CD4-positive, alpha-beta T cell (primary cell): ENCODE measurements around the gene FRMD4B. TPM values are rescaled to one million over a fixed set of nuclear protein-coding genes. Genes with fewer than 3 reads are reported as not detected.

Experiments used
- ATAC-seq: fragments of 200-7000 bp; cut with Tn5 transposase; one replicate; pipeline ENCODE4 v1.10.0; 2022; ENCODE audit warnings: mild to moderate bottlenecking; ENCODE audit not compliant: poor library complexity
- CTCF ChIA-PET: fragments of 350-600 bp; sonication (Branson Sonifier 250); formaldehyde crosslinking; loops from one replicate; lab custom pipeline; 2021; ENCODE audit warnings: antibody characterized with exemption, inconsistent platforms; lab: Charles Lee
- POLR2A ChIA-PET: fragments of 350-600 bp; sonication (Branson Sonifier 250); formaldehyde crosslinking; loops from one replicate; lab custom pipeline; 2021; ENCODE audit warnings: antibody characterized with exemption, inconsistent platforms; lab: Charles Lee
- DNase-seq, 14 experiments: peaks; one replicate each; pipeline ENCODE4 v3.0.0-alpha.2; 2013 to 2020; ENCODE audit warnings: mixed read lengths in 2 of 14
- H3K27ac ChIP-seq, 2 donors: one replicate each; pipeline versions ENCODE4 v1.5.1 to v1.7.0; 2013; ENCODE audit warnings: low read length in 2 of 2, low read depth in 1 of 2, mild to moderate bottlenecking in 1 of 2
- H3K27me3 ChIP-seq, 2 experiments: 1 replicate in 1 of 2; 2 replicates in 1 of 2; pipeline versions ENCODE4 v1.6.1 to v1.7.0; 2013; ENCODE audit warnings: low read length in 2 of 2, control low read depth in 1 of 2, mild to moderate bottlenecking in 1 of 2, moderate library complexity in 1 of 2; ENCODE audit not compliant: insufficient read depth in 2 of 2, control insufficient read depth in 1 of 2
- H3K36me3 ChIP-seq: one replicate; pipeline ENCODE4 v1.6.1; 2013; ENCODE audit warnings: low read length, control low read depth; ENCODE audit not compliant: insufficient read depth
- H3K4me1 ChIP-seq: one replicate; pipeline ENCODE4 v1.6.1; 2013; ENCODE audit warnings: low read length, control low read depth; ENCODE audit not compliant: insufficient read depth
- H3K4me3 ChIP-seq: one replicate; pipeline ENCODE4 v1.5.1; 2013; ENCODE audit warnings: mild to moderate bottlenecking, low read length, moderate library complexity
- H3K9me3 ChIP-seq, 2 experiments: 1 replicate in 1 of 2; 2 replicates in 1 of 2; pipeline versions ENCODE4 v1.6.1 to v1.7.0; 2013; ENCODE audit warnings: low read length in 2 of 2, mild to moderate bottlenecking in 2 of 2, control low read depth in 1 of 2, moderate library complexity in 1 of 2; ENCODE audit not compliant: control insufficient read depth in 1 of 2, insufficient read depth in 1 of 2
- H3K27ac Mint-ChIP-seq: one replicate; pipeline ENCODE4 v1.8.0; 2020; ENCODE audit warnings: mixed read lengths
- H3K27me3 Mint-ChIP-seq: one replicate; pipeline ENCODE4 v1.8.0; 2021; ENCODE audit warnings: mixed read lengths
- H3K36me3 Mint-ChIP-seq: one replicate; pipeline ENCODE4 v1.8.0; 2021; ENCODE audit warnings: low read depth, mixed read lengths
- H3K4me1 Mint-ChIP-seq: one replicate; pipeline ENCODE4 v1.8.0; 2021; ENCODE audit warnings: low read depth, mixed read lengths
- H3K4me3 Mint-ChIP-seq: one replicate; pipeline ENCODE4 v1.8.0; 2020; ENCODE audit warnings: mild to moderate bottlenecking, mixed read lengths
- H3K9me3 Mint-ChIP-seq: one replicate; pipeline ENCODE4 v1.8.0; 2020; ENCODE audit warnings: mixed read lengths
- intact Hi-C, 2 experiments: fragments of 100-400 bp; cut with DNase I in 1 of 2; cut with micrococcal nuclease in 1 of 2; formaldehyde crosslinking; loops; one replicate each; pipeline versions ENCODE4 v1.15.1 to v1.9.0; 2023 to 2025; cut with DNase I, micrococcal nuclease
- total RNA-seq, 174 experiments: library from RNA in 2 of 174; stranded (reverse) in 2 of 174; gene quantifications; one replicate each; pipeline ENCODE4 v1.2.3 and lab custom pipeline; 2021 to 2026
- TF ChIP-seq, protein P1 (sequence below): fragments of 200-600 bp; IDR thresholded peaks from one replicate; pipeline ENCODE4 v1.8.0; 2022; ENCODE audit warnings: antibody characterized with exemption, mild to moderate bottlenecking

The FRMD4B gene
- total RNA-seq, 2 experiments from 2014 or later: 5.5 to 7.7 TPM

DNA sequence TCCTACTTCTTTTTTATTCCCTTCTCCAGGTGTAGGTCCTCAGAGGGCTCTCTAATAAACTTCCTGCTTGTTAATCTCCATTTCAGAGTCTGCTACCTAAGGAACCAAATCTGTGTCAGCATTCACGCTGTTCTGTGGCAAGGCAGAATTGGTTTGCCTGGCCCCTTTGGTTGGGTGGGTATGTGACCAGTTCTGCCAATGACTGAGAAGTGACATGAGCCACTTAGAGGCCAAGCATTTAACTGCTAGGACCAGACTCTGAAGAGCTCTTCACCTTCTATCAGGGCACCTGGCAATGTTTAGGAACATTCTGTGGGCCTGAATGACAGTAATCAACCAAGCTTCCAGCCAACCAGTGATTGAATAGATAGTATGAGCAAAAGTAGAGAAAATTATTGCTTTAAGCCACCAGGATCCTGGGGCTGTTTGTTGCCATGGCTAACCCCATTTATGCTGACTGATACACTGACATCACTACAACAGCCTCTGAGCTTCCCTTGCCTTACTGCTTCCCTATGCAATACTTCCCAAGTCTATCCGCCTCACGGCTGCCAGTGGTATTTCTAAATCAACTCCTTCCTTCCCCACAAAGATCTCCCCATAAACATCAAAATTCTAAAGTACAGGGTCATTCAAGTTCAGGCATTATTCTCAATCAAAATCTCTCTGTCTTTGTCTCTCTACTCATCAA lies 7.6 kb downstream of the FRMD4B start:
- Mint-ChIP-seq H3K9me3 (no peaks in the 10 kb centered on the region), H3K27ac (no peak overlapping the region), H3K27me3 (no peaks in the 10 kb centered on the region), H3K36me3 (no peaks in the 10 kb centered on the region), H3K4me1 (no peaks in the 10 kb centered on the region), H3K4me3 (no peak overlapping the region)
- no peaks in the 10 kb centered on the region for H3K9me3 ChIP-seq
- CTCF ChIA-PET: interaction anchor here (1.1 kb wide), 1 partner anchor 32 kb away, joined by 3 read pairs; no protein-coding TSS in a partner anchor
- ATAC-seq (no peak), DNase-seq (no peak)
- H3K27ac ChIP-seq: no peak overlapping the region
- peaks cover 0 to 2% of the 10 kb centered on the region in 2 experiments for H3K27me3 ChIP-seq
- POLR2A ChIA-PET: no interaction called here
- no peak overlapping the region for H3K4me3 ChIP-seq
- intact Hi-C loops: no loop called here
- H3K4me1 ChIP-seq: no peaks in the 10 kb centered on the region
- TF ChIP-seq, protein P1, sequence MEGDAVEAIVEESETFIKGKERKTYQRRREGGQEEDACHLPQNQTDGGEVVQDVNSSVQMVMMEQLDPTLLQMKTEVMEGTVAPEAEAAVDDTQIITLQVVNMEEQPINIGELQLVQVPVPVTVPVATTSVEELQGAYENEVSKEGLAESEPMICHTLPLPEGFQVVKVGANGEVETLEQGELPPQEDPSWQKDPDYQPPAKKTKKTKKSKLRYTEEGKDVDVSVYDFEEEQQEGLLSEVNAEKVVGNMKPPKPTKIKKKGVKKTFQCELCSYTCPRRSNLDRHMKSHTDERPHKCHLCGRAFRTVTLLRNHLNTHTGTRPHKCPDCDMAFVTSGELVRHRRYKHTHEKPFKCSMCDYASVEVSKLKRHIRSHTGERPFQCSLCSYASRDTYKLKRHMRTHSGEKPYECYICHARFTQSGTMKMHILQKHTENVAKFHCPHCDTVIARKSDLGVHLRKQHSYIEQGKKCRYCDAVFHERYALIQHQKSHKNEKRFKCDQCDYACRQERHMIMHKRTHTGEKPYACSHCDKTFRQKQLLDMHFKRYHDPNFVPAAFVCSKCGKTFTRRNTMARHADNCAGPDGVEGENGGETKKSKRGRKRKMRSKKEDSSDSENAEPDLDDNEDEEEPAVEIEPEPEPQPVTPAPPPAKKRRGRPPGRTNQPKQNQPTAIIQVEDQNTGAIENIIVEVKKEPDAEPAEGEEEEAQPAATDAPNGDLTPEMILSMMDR: no peak
- H3K36me3 ChIP-seq: no peaks in the 10 kb centered on the region

DNA sequence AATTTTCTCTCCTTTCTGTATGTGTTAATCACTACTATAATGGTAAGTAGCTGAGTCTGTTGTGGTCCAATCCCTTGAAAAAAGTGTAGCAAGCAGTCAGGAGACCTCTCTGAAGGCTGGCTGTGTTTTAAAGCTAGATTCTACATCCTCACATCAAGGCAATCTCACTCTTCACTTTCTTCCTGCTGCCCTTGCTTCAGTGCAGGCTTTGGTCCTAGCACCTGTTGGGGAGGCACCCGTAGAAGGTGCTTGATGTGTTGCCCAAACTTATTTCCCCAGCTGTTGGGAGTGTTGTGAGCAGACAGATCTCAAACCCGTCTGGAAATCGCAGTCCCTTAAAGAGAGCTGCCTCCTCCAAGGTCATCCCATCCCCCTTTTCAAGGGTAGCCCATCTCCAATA lies 8.6 kb downstream of the FRMD4B start:
- ATAC-seq: no peak
- no peak overlapping the region for H3K4me3 Mint-ChIP-seq
- H3K4me1 Mint-ChIP-seq: no peaks in the 10 kb centered on the region
- Histone ChIP-seq H3K27me3 (no peaks in the 10 kb centered on the region), H3K36me3 (no peaks in the 10 kb centered on the region), H3K9me3 (no peaks in the 10 kb centered on the region), H3K4me3 (no peak overlapping the region), H3K4me1 (no peaks in the 10 kb centered on the region), H3K27ac (no peak overlapping the region)
- intact Hi-C loops: no loop called here
- H3K9me3 Mint-ChIP-seq: no peaks in the 10 kb centered on the region
- no peaks in the 10 kb centered on the region for H3K27me3 Mint-ChIP-seq
- CTCF ChIA-PET: no interaction called here
- no peak for DNase-seq
- TF ChIP-seq, protein P1: no peak
- no peak overlapping the region for H3K27ac Mint-ChIP-seq
- H3K36me3 Mint-ChIP-seq: no peaks in the 10 kb centered on the region
- POLR2A ChIA-PET: interaction anchor here (0.8 kb wide), 1 partner anchor 8 kb away, joined by 4 read pairs; no protein-coding TSS in a partner anchor

DNA sequence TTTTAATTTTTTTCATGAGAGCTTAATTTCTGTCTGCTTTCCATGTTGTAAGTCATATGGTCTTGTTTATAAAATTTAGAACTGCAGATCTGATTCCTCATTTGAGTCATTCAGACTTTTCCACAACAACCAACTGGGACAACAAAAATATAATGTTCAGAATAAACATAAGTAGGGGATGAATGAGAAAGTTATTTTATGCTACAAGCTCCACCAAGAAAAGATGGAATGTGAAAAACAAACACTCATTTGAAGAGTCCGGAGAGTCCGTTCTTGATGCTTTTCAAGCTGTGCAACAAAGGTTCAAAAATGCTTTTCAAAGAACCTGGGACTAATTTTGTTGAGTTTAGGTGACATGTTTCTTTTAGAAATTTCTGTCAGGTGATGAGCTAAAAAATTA lies 9.2 kb downstream of the FRMD4B start:
- H3K36me3 Mint-ChIP-seq: no peaks in the 10 kb centered on the region
- H3K27me3 Mint-ChIP-seq: no peaks in the 10 kb centered on the region
- Histone ChIP-seq H3K4me3 (no peak overlapping the region), H3K4me1 (no peaks in the 10 kb centered on the region), H3K36me3 (no peaks in the 10 kb centered on the region), H3K27me3 (no peaks in the 10 kb centered on the region), H3K9me3 (no peaks in the 10 kb centered on the region), H3K27ac (no peak overlapping the region)
- ChIA-PET POLR2A (interaction anchor here (0.8 kb wide), 1 partner anchor 7 kb away, joined by 4 read pairs; no protein-coding TSS in a partner anchor), CTCF (no interaction called here)
- DNase-seq (no peak), ATAC-seq (no peak)
- H3K4me1 Mint-ChIP-seq: peaks cover 3% of the 10 kb centered on the region
- no peaks in the 10 kb centered on the region for H3K9me3 Mint-ChIP-seq
- H3K4me3 Mint-ChIP-seq: no peak overlapping the region
- intact Hi-C loops: no loop called here
- no peak overlapping the region for H3K27ac Mint-ChIP-seq
- TF ChIP-seq, protein P1: no peak
